HG03139 (cell line): ENCODE results near the gene CDC73.
"Not testable (repeated sequence)": the region's sequence is repeated elsewhere in the genome, so short reads cannot be mapped to it uniquely, and the experiment has no call there.

ENCODE experiments used
- ATAC-seq: cut with Tn5 transposase; IDR thresholded peaks from one replicate; pipeline ENCODE4 v1.9.1; 2021; ENCODE audit not compliant: unreplicated experiment

The CDC73 gene

GRCh38 chr1:193113258-193113991 lies 8.4 kb upstream of the CDC73 start:
- ATAC-seq: no peak

- ATAC-seq: no peak
These were observed 7.9 kb upstream of the CDC73 start for GRCh38 chr1:193113992-193114332.

GRCh38 chr1:193114485-193115095 lies 7.2 kb upstream of the CDC73 start:
- no peak for ATAC-seq

GRCh38 chr1:193115629-193116227 lies 6.1 kb upstream of the CDC73 start:
- ATAC-seq: no peak

GRCh38 chr1:193117167-193117566 lies 4.7 kb upstream of the CDC73 start:
- not testable (repeated sequence) for ATAC-seq

GRCh38 chr1:193118194-193118593 lies 3.6 kb upstream of the CDC73 start:
- no peak for ATAC-seq

GRCh38 chr1:193118803-193119730 lies 2.8 kb upstream of the CDC73 start:
- no peak for ATAC-seq

GRCh38 chr1:193120604-193121166 lies 1.1 kb upstream of the CDC73 start:
- no peak for ATAC-seq

- ATAC-seq: no peak
These were observed 1.9 kb downstream of the CDC73 start for GRCh38 chr1:193123751-193124150.

- ATAC-seq: no peak
These were observed 3.5 kb downstream of the CDC73 start for GRCh38 chr1:193125369-193125768.

GRCh38 chr1:193131266-193131860 lies 9.5 kb downstream of the CDC73 start:
- ATAC-seq: peak; percentile 52

- ATAC-seq: no peak
These were observed 18.4 kb downstream of the CDC73 start for GRCh38 chr1:193140254-193140653.

GRCh38 chr1:193141804-193142203 lies 20.0 kb downstream of the CDC73 start:
- no peak for ATAC-seq

GRCh38 chr1:193142409-193142808 lies 20.6 kb downstream of the CDC73 start:
- ATAC-seq: no peak

GRCh38 chr1:193143285-193143684 lies 21.5 kb downstream of the CDC73 start:
- ATAC-seq: no peak

GRCh38 chr1:193144361-193144938 lies 22.6 kb downstream of the CDC73 start:
- no peak for ATAC-seq

- no peak for ATAC-seq
These were observed 23.2 kb downstream of the CDC73 start for GRCh38 chr1:193144999-193145398.

- ATAC-seq: no peak
These were observed 34.4 kb downstream of the CDC73 start for GRCh38 chr1:193156117-193156821.

- ATAC-seq: no peak
These were observed 35.0 kb downstream of the CDC73 start for GRCh38 chr1:193156822-193157142.

GRCh38 chr1:193157360-193157759 lies 35.5 kb downstream of the CDC73 start:
- no peak for ATAC-seq
